GM18519 (cell line): ENCODE data around the gene AP3D1.
"Not testable (repeated sequence)": the region's sequence is repeated elsewhere in the genome, so short reads cannot be mapped to it uniquely, and the experiment has no call there.

Experiments used
- ATAC-seq: cut with Tn5 transposase; IDR thresholded peaks from one replicate; pipeline ENCODE4 v1.9.1; 2021; ENCODE audit warnings: mild to moderate bottlenecking, moderate library complexity; ENCODE audit not compliant: unreplicated experiment, low FRiP score

AP3D1 gene

DNA sequence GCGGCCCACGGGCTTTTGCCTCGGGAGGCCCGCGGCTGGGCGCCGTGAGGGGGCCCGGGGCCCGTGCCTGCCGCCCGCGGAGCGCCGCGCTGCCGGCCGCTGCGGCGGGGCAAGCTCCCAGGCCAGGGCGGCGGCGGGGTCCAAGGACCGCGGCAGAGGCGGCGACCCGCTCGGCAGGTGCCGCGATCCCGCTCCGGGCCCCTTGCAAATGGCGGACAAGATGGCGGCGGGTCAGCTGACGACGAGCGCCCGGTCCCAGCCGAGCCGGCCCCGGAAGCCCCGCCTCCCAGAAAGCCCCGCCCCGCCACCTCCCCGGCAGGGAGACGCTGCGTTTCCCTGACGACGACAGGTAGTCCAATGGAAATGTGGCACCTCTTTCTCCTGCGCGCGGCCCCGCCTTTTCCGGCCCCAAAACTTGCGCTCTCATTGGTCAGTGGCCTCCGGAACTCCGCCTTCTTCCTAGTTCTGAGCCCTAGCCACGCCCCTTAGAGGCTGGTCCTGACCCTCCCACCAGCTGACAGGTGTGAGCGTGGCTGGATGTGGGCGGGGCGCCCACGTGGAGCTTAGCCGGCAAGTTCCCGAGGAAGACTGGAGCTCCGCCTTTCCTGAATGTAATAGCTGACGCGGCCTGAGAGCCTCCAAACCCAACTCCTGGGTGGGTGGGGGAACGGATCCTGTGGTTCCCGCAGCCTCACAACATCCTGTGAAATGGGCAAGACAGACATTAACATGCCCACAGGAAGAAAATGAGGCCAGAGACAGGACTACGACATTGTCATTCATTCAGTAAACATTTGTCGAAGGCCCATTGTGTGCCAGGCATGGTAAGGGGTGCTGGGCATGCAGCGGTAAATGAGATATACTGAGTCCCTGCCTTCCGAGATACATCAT lies at the start of gene AP3D1:
Gene AP3D1, minus strand, starts transcription at position 228 of the 891 bp plus-strand sequence. CDS start 232 bp downstream, outside the sequence.
- ATAC-seq = peak; percentile 66

DNA sequence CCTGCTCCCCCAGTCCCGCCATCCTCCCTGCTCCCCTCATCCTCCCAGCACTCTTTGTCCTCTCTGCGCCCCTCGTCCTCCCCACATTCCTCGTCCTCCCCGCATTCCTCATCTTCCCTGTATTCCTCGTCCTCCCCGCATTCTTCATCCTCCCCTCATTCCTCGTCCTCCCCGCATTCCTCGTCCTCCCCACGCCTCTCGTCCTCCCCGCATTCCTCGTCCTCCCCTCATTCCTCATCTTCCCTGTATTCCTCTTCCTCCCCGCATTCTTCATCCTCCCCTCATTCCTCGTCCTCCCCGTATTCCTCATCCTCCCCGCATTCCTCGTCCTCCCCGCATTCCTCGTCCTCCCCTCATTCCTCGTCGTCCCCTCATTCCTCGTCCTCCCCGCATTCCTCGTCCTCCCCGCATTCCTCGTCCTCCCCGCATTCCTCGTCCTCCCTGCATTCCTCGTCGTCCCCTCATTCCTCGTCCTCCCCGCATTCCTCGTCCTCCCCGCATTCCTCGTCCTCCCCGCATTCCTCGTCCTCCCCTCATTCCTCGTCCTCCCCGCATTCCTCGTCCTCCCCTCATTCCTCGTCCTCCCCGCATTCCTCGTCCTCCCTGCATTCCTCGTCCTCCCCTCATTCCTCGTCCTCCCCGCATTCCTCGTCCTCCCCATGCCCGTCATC lies 49.4 kb upstream of the AP3D1 start:
- not testable (repeated sequence) for ATAC-seq

- no peak for ATAC-seq
Measured at GRCh38 chr19:2199861-2200623, 48.7 kb upstream of the AP3D1 start.

DNA sequence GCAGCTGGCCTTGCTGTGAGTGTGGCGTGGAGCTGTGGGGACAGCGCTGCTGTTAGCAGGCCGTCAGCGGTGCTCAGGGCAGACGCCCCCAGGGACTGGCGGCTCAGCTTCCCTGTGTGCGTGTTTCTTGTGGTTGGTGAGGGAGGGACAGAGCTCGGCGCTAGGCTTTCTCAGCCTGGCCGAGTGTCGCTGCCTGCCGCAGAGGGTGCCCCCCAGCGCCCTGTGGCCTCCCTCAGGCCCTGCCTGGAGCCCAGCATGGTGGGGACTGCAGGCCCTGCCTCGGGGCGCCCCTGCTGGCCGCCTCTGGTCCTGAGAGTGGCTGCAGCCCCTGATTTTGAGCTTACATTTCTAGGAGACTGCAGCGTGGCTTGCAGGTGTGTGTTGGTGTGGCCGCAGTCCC lies 47.8 kb upstream of the AP3D1 start:
- no peak for ATAC-seq

DNA sequence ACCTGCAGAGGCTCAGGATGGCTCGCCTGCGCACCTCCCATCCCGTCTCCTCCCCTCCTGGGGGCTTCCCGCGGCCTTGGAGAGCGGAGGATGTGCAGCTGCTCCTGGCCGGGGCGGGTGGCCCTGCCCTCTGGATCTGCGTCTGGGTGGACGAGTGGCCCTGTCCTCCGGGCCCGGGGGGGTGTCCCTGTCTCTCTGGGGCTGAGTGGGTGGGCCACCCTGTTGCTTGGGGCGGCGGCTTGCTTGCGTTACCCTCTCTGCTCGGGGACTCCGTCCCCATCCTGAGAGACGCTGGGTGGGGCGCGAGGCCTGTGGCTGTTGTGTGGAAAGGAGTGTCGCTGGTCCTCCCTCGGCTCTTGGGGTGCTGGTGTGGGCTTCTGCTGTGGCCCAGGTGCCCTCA lies 47.0 kb upstream of the AP3D1 start:
- ATAC-seq = no peak

- ATAC-seq = no peak
Measured at GRCh38 chr19:2197270-2197669, 45.9 kb upstream of the AP3D1 start.

- no peak for ATAC-seq
Measured at GRCh38 chr19:2195914-2196313, 44.5 kb upstream of the AP3D1 start.

DNA sequence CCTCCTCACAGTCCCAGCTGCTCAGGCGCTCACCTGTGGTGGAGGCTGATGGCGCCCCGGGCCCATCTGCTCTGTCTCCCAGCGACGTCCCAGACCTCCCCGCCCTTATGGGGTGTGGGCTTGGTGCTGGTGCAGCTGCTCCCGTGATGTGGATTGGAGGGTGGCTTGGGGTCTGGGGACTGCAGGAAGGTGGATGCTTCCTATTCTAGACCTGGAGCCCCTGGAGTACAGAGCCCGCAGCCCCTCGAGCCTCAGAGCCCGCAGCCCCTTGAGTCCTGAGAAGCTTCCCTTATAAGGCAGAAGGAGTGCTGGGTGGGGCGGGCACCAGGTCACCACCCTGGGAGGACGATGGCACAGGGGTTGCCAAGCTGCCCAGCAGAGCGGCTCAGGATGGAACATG lies 44.0 kb upstream of the AP3D1 start:
- no peak for ATAC-seq

DNA sequence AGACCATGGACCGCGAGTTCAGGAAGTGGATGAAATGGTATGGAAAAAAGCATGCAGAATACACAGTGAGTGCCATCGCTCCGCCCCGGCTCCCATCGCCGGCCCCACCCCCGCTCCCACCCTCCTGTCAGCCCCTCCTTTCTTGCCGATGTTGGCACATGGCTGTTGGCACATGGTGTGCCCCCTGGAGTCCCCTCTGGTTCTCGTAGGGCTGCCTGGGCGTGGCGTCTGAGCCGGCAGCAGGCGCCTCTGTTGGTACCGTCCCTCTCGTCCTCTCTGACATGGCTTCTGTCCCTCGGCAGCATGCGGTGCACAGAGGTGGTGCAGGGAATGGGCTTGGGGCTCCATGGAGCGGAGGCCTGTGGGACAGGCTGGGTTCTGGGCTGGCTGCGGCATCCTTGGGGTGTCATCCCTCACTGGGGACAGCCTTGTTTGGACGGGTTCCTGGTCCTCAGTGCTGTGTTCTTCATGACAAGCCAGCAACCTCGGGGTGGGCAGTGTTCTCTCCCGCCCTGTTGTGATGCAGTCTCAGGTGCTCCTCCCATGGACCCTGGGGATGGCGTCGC lies 43.2 kb upstream of the AP3D1 start:
- ATAC-seq = no peak

- no peak for ATAC-seq
Measured at GRCh38 chr19:2193807-2194206, 42.4 kb upstream of the AP3D1 start.

GRCh38 chr19:2192862-2193261 lies 41.5 kb upstream of the AP3D1 start:
- no peak for ATAC-seq

DNA sequence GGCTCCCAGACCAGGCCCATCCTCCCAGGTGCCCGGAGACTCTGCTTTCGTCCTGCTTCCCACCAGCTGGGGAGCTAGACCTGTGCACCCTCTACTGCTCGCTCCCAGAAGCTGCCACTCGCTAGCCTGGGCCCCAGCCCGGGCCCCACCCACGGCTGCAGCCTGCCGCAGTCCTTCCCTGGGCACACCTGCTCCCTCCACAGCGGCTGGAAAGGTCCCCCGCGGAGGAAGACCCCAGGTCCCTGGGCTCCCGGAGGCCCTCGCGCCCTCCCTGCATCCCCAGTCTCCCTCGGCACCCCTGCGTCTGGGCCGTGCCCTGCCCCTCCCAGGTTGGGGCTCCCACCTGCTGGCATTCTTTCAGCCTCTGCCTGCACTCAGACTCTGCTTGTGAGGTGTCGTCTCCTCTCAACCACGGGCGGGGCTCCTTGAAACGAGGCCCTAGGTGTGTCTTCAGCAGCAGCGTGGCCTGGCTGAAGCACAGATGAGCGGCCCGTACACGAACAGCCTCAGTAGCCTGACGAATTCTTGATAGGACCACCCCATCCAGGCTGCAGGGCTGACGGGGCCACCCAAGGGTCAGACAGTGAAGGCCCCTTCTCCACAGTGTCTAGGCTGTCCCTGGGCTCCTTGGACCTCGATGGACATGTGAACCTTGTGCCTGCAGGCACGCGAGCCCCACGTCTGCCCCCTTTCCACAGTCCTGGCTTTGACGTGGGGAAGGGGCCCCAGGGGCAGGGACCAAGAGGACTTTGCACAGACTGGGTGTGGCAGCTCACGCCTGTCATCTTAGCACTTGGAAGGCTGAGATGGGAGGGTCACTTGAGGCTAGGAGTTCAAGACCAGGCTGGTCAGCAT lies 40.3 kb upstream of the AP3D1 start:
- ATAC-seq = no peak

GRCh38 chr19:2190848-2191455 lies 39.6 kb upstream of the AP3D1 start:
- no peak for ATAC-seq

- no peak for ATAC-seq
Measured at GRCh38 chr19:2189880-2190279, 38.5 kb upstream of the AP3D1 start.

DNA sequence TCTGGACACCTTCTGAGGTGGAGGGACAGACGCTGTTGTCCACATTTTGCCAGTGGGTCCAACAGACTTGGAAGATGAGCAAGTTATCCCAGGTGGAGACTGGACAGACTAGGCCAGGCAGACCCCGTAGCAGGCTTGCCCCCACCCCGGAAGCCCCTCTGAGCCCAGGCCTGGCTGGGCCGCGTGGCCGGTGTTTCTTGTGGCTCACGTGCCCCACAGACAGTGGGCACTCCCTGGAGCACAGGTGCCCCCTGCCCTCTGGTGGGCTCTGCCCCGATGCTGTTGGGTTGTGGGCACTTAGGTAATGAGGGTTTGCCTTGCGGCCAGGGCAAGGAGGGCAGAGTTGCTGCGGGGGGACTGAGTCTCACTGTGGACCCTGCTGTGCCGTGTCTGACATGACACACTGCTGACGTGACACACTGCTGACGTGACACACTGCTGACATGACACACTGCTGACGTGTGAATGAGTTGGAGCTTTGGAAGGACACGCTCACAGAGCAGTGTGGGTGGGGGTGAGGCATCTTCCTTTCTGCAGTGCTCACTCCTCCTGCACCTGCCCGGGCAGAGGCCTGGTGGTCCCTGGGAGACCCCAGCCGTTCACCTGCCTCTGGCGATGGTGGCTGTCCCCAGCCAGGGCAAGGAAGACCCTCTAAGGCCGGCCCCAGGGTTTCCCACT lies 37.5 kb upstream of the AP3D1 start:
- ATAC-seq = no peak

GRCh38 chr19:2187159-2187558 lies 35.8 kb upstream of the AP3D1 start:
- no peak for ATAC-seq

DNA sequence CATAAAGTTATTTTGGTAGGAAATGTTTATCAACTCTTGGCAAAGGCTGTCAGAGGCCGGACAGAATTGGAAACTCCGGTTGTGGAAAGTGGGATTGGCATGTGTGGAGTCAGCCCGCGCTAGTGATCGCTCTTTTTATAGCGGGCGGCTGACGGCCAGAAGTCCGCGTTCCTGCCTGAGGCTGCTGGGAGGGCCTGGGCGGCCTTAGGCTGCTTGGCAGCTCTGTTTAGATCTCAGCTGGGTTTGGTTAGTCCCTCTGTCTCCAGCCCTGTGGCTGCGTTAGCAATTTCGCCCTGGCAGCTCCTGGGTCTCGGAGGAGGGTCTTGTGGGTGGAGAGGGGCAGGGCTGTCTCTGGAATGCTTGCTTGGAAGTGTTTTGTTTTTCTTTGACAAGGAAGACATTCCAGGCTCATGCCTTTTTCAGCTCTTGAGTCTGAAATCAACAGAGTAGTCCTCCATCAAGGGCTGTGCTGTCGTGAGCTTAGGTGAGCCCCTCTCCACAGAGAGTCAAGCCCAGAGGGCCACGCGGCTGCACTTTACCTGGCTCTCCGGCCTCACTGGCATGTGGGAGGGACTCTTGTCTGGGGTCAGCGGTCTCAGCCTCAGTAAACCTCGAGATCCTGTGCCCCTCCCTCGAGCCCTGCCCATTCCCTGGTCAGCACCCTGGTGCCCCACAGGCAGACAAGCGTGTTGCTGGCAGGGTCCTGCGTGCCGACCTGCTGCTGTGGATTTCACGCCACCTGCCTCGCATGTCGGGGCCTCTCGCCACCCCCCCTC lies 34.9 kb upstream of the AP3D1 start:
- ATAC-seq = no peak

DNA sequence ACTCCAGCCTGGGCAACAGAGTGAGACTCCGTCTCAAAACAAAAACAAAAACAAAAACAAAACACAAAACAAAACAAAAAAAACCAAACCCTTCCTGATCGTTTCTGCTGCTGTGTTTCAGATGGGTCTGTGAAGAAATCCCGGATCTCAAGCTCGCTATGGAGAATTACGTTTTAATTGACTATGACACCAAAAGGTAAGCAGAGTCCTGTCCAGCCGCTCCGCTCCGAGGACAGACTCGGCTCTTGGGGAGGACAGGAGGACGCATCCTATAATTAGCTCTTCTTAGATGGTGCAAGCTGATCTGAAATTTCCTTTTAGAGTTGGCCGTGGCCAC lies 34.3 kb upstream of the AP3D1 start:
- no peak for ATAC-seq
